IPS-NIHi7 (cell line): ENCODE data around the gene HOXD9.

ENCODE experiments used
- DNase-seq: peaks from one replicate; pipeline ENCODE4 v3.0.0; 2012; ENCODE audit warnings: mixed read lengths; ENCODE audit errors: extremely low spot score

Gene HOXD9

GRCh38 chr2:176152350-176153181, 30.0 kb downstream of the HOXD9 start:
- no peak for DNase-seq

GRCh38 chr2:176154576-176155252, 32.2 kb downstream of the HOXD9 start:
- DNase-seq = no peak

- DNase-seq = no peak
Observed at GRCh38 chr2:176155356-176156044, 33.0 kb downstream of the HOXD9 start.

GRCh38 chr2:176156301-176156806, 33.8 kb downstream of the HOXD9 start:
- no peak for DNase-seq

GRCh38 chr2:176156807-176157498, 34.4 kb downstream of the HOXD9 start, which contains the start of gene HOXD3:
TSS of gene HOXD3 (plus strand) at chr2:176157307. CDS start at chr2:176169115, 11,808 bp downstream.
- no peak for DNase-seq

- DNase-seq = no peak
Observed at GRCh38 chr2:176157499-176158185, 35.1 kb downstream of the HOXD9 start.

- no peak for DNase-seq
Observed at GRCh38 chr2:176158186-176158591, 35.7 kb downstream of the HOXD9 start.

- DNase-seq = no peak
Observed at GRCh38 chr2:176158855-176159662, 36.5 kb downstream of the HOXD9 start.

- no peak for DNase-seq
Observed at GRCh38 chr2:176159663-176160250, 37.2 kb downstream of the HOXD9 start.

- DNase-seq = no peak
Observed at GRCh38 chr2:176160251-176160985, 37.9 kb downstream of the HOXD9 start.

GRCh38 chr2:176160986-176161824, 38.7 kb downstream of the HOXD9 start:
- no peak for DNase-seq

GRCh38 chr2:176161825-176162626, 39.5 kb downstream of the HOXD9 start:
- no peak for DNase-seq

- no peak for DNase-seq
Observed at GRCh38 chr2:176162911-176163671, 40.6 kb downstream of the HOXD9 start.

- DNase-seq = no peak
Observed at GRCh38 chr2:176163672-176164056, 41.1 kb downstream of the HOXD9 start.

- DNase-seq = no peak
Observed at GRCh38 chr2:176164201-176164600, 41.7 kb downstream of the HOXD9 start.

- no peak for DNase-seq
Observed at GRCh38 chr2:176164611-176165369, 42.3 kb downstream of the HOXD9 start.
